Immature natural killer cell (primary cell): ENCODE results near the gene CAD. TPM values are rescaled to one million over a fixed set of nuclear protein-coding genes. Genes with fewer than 3 reads are reported as not detected.
"Not testable (repeated sequence)": the region's sequence is repeated elsewhere in the genome, so short reads cannot be mapped to it uniquely, and the experiment has no call there.

Experiments
- DNase-seq, 3 donors: peaks; one replicate each; pipeline ENCODE4 v3.0.0; 2022; ENCODE audit warnings: mixed read lengths in 1 of 3
- H3K27ac Mint-ChIP-seq, 6 donors: one replicate each; pipeline ENCODE4 v1.8.0; 2020; ENCODE audit warnings: mixed read lengths in 6 of 6, mild to moderate bottlenecking in 5 of 6, inconsistent platforms in 4 of 6, moderate library complexity in 3 of 6
- H3K27me3 Mint-ChIP-seq, 3 donors: one replicate each; pipeline ENCODE4 v1.8.0; 2020 to 2021; ENCODE audit warnings: low read depth in 3 of 3, mild to moderate bottlenecking in 3 of 3, mixed read lengths in 3 of 3, moderate library complexity in 3 of 3, inconsistent platforms in 1 of 3
- H3K36me3 Mint-ChIP-seq, 3 donors: one replicate each; pipeline ENCODE4 v1.8.0; 2020; ENCODE audit warnings: mixed read lengths in 3 of 3, inconsistent platforms in 2 of 3, mild to moderate bottlenecking in 2 of 3
- H3K4me1 Mint-ChIP-seq, 2 donors: one replicate each; pipeline ENCODE4 v1.8.0; 2020; ENCODE audit warnings: inconsistent platforms in 2 of 2, mild to moderate bottlenecking in 2 of 2, mixed read lengths in 2 of 2, moderate library complexity in 1 of 2
- H3K4me3 Mint-ChIP-seq, 5 donors: one replicate each; pipeline ENCODE4 v1.8.0; 2020; ENCODE audit warnings: mild to moderate bottlenecking in 5 of 5, mixed read lengths in 5 of 5, inconsistent platforms in 3 of 5, moderate library complexity in 3 of 5
- H3K9me3 Mint-ChIP-seq, 6 donors: one replicate each; pipeline ENCODE4 v1.8.0; 2020; ENCODE audit warnings: mild to moderate bottlenecking in 6 of 6, mixed read lengths in 6 of 6, inconsistent platforms in 4 of 6, moderate library complexity in 3 of 6
- polyA plus RNA-seq, 3 donors: library from polyadenylated mRNA; unstranded; fragments of 300-500 nt; fragmentation: Illumina TruSeq; gene quantifications; one replicate each; pipeline ENCODE4 v1.2.3, GENCODE V29; 2021

The CAD gene
- 10 to 100 TPM in 1 of 3 donors, 1 to 10 TPM in 2; 6.9 to 17.8 (median 8.5) TPM for polyA plus RNA-seq

DNA sequence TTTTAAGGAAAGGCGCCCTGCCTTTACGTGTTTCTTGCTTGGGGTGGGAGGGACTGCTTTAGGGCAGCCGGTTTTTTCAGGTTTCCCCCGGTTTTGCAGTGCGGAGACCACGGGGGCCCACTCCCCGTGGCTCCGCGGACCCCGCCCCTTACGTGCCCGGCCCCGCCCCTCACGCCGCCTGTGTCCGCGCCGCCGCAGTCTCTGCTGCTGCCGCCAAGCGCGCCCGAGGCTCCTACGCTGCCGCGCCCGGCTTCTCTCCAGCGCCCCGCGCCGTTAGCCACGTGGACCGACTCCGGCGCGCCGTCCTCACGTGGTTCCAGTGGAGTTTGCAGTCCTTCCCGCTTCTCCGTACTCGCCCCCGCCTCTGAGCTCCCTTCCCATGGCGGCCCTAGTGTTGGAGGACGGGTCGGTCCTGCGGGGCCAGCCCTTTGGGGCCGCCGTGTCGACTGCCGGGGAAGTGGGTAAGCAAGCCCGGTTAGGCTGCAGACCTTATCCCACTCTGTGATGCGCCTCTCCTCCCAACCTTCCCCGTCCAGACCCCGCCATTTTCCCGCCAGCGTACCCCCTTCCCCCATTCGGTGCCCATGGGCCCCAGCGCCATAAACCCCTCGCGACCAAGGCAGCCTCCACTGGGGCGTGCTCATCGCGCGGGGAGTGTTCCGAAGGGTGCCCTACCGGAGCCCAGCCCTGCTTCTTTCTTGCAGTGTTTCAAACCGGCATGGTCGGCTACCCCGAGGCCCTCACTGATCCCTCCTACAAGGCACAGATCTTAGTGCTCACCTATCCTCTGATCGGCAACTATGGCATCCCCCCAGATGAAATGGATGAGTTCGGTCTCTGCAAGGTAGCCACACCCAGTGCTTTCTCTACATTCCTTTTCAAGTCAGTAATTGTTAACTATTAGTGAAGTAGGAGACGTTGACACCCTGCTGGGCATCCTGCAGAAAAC, at the start of gene CAD:
CAD (plus strand) TSS at position 197 of the 949 bp plus-strand sequence; CDS start at position 380, 183 bp downstream.
- H3K4me3 Mint-ChIP-seq, result peak within 1 kb of the TSS; percentile 83 to 95 (median 93)
- H3K4me1 Mint-ChIP-seq, result peaks cover 39 to 41% of the 10 kb centered on the region in 2 donors
- peak; percentile 77 to 82 (median 81) for DNase-seq
- peaks cover 0 to under 1% (median 0%) of the 10 kb centered on the region in 6 donors for H3K9me3 Mint-ChIP-seq
- H3K27me3 Mint-ChIP-seq, result peaks cover 2 to 6% (median 5%) of the 10 kb centered on the region in 3 donors
- H3K27ac Mint-ChIP-seq, result peak within 1 kb of the TSS; percentile 69 to 92 (median 90)
- H3K36me3 Mint-ChIP-seq, result peaks cover 0 to 14% (median 4%) of the 10 kb centered on the region in 3 donors

- no peak overlapping the region for H3K27ac Mint-ChIP-seq
- no peaks in the 10 kb centered on the region for H3K9me3 Mint-ChIP-seq
- DNase-seq, result no peak
- peaks cover 0 to 2% (median 2%) of the 10 kb centered on the region in 3 donors for H3K27me3 Mint-ChIP-seq
- no peaks in the 10 kb centered on the region for H3K36me3 Mint-ChIP-seq
- peaks cover 4 to 6% of the 10 kb centered on the region in 2 donors for H3K4me1 Mint-ChIP-seq
- peak overlapping the region in 2 of 5 donors; percentile 17 to 46 for H3K4me3 Mint-ChIP-seq
Observed at GRCh38 chr2:27170581-27171337, 46.4 kb upstream of the CAD start.

GRCh38 chr2:27171351-27171848, 45.8 kb upstream of the CAD start:
- Mint-ChIP-seq H3K4me3 (no peak overlapping the region), H3K27me3 (peaks cover 0 to 7% (median 2%) of the 10 kb centered on the region in 3 donors), H3K9me3 (no peaks in the 10 kb centered on the region), H3K4me1 (peaks cover 4 to 6% of the 10 kb centered on the region in 2 donors), H3K36me3 (no peaks in the 10 kb centered on the region), H3K27ac (no peak overlapping the region)
- DNase-seq, result no peak

DNA sequence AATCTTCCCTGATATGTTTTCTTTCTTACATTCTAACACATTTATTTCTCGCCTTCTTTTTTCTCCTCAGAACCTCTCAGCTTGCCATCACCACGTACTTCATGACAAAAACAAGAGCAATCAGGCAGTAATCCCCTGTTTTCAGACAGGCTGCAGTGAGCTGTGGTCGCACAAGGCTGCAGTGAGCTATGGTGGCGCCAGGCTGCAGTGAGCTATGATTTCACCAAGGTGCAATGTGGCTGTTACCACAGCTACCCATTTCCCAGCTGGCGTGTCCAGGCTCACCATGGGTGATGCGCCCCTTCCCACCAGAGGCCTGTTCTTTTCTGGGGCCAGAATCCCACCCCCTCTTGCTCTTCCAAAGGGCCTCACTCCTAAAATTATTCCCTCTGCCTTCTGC, 42.5 kb upstream of the CAD start:
- Mint-ChIP-seq H3K36me3 (no peaks in the 10 kb centered on the region), H3K4me1 (peaks cover 4 to 6% of the 10 kb centered on the region in 2 donors), H3K9me3 (no peaks in the 10 kb centered on the region), H3K27me3 (peaks cover 4 to 17% (median 7%) of the 10 kb centered on the region in 3 donors), H3K27ac (no peak overlapping the region), H3K4me3 (no peak overlapping the region)
- no peak for DNase-seq

DNA sequence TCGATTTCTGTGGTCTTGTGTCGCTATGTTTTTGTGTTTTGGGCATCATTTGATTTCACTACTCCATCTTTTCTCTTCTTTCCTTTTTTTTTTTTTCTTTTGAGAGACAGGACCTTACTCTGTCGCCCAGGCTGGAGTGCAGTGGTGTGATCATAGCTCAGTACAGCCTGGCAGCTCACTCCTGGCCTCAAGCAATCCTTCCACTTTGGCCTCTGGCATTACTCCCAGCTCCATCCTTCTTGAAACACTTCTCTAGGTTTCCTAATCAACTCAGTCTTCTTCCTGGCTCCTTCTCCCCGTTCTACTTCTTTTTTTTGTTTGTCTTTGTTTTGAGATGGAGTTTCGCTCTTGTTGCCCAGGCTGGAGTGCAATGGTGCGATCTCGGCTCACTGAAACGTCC, 41.8 kb upstream of the CAD start:
- H3K4me1 Mint-ChIP-seq, result peaks cover 0 to 5% of the 10 kb centered on the region in 2 donors
- H3K36me3 Mint-ChIP-seq, result no peaks in the 10 kb centered on the region
- no peaks in the 10 kb centered on the region for H3K9me3 Mint-ChIP-seq
- no peak overlapping the region for H3K27ac Mint-ChIP-seq
- H3K27me3 Mint-ChIP-seq, result peaks cover 4 to 19% (median 7%) of the 10 kb centered on the region in 3 donors
- no peak for DNase-seq
- no peak overlapping the region for H3K4me3 Mint-ChIP-seq

- not testable (repeated sequence) for H3K36me3 Mint-ChIP-seq, DNase-seq, H3K4me3 Mint-ChIP-seq, H3K4me1 Mint-ChIP-seq, H3K9me3 Mint-ChIP-seq, H3K27ac Mint-ChIP-seq
- peaks cover 4 to 20% (median 8%) of the 10 kb centered on the region in 3 donors for H3K27me3 Mint-ChIP-seq
Observed at GRCh38 chr2:27175781-27176180, 41.4 kb upstream of the CAD start.

GRCh38 chr2:27177441-27178351, 39.5 kb upstream of the CAD start:
- no peaks in the 10 kb centered on the region for H3K36me3 Mint-ChIP-seq
- H3K9me3 Mint-ChIP-seq, result no peaks in the 10 kb centered on the region
- no peak for DNase-seq
- no peak overlapping the region for H3K4me3 Mint-ChIP-seq
- no peaks in the 10 kb centered on the region for H3K4me1 Mint-ChIP-seq
- H3K27me3 Mint-ChIP-seq, result peaks cover 4 to 27% (median 8%) of the 10 kb centered on the region in 3 donors
- H3K27ac Mint-ChIP-seq, result no peak overlapping the region

- Mint-ChIP-seq H3K4me3 (no peak overlapping the region), H3K27ac (no peak overlapping the region), H3K36me3 (no peaks in the 10 kb centered on the region), H3K27me3 (peaks cover 5 to 27% (median 8%) of the 10 kb centered on the region in 3 donors), H3K9me3 (no peaks in the 10 kb centered on the region), H3K4me1 (no peaks in the 10 kb centered on the region)
- no peak for DNase-seq
Observed at GRCh38 chr2:27178469-27178868, 38.7 kb upstream of the CAD start.

GRCh38 chr2:27179344-27180000, 37.7 kb upstream of the CAD start:
- H3K4me1 Mint-ChIP-seq, result no peaks in the 10 kb centered on the region
- DNase-seq, result no peak
- no peak overlapping the region for H3K27ac Mint-ChIP-seq
- peaks cover 5 to 27% (median 8%) of the 10 kb centered on the region in 3 donors for H3K27me3 Mint-ChIP-seq
- no peaks in the 10 kb centered on the region for H3K36me3 Mint-ChIP-seq
- H3K9me3 Mint-ChIP-seq, result no peaks in the 10 kb centered on the region
- no peak overlapping the region for H3K4me3 Mint-ChIP-seq

DNA sequence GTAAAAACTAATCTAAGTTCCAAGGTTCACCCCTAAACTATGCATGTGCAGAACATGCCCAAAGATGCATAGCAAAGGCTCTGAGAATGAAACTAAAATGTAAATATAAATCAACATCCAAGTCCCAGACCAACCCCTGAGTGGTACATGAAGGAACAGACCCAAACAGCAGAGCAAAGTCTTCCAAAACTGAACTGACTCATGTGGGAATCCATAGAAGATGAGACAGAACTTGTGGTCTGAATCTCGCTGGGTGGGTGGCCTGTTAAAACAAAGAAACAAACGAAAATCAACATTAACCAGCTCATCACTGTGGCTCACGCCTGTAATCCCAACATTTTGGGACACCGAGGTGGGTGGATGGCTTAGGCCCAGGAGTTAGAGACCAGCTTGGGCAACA, 34.8 kb upstream of the CAD start:
- Mint-ChIP-seq H3K4me1 (no peaks in the 10 kb centered on the region), H3K27me3 (peaks cover 6 to 25% (median 8%) of the 10 kb centered on the region in 3 donors)

DNA sequence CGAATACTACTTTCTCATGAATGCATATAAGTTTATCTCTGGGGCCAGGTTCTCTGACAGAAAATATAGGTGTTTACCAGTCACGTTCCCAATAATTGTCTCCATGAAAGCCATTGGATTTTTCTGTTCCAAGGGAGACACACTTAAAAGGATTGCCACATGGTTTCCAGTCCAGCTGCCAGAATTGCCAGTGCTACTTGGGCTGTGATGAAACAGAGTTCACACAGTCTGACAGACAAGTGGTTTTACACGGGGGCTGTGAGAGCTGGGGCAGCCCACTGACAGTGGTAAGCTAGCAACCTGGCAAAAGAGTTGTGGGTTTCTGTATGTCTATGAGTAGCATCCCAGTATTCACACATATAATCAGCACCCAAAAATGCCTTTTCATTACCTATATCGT, 33.1 kb upstream of the CAD start:
- Mint-ChIP-seq H3K27me3 (peaks cover 6 to 22% (median 7%) of the 10 kb centered on the region in 3 donors), H3K27ac (no peak overlapping the region), H3K9me3 (no peaks in the 10 kb centered on the region), H3K4me1 (no peaks in the 10 kb centered on the region), H3K36me3 (no peaks in the 10 kb centered on the region), H3K4me3 (no peak overlapping the region)
- no peak for DNase-seq

More for the DNA sequence above, 34.8 kb upstream of the CAD start:
- DNase-seq, result no peak
- no peak overlapping the region for H3K27ac Mint-ChIP-seq
- H3K36me3 Mint-ChIP-seq, result no peaks in the 10 kb centered on the region
- H3K4me3 Mint-ChIP-seq, result no peak overlapping the region
- H3K9me3 Mint-ChIP-seq, result no peaks in the 10 kb centered on the region

- no peak overlapping the region for H3K4me3 Mint-ChIP-seq
Observed at GRCh38 chr2:27185331-27186026, 31.7 kb upstream of the CAD start.

More at GRCh38 chr2:27185331-27186026, 31.7 kb upstream of the CAD start:
- no peaks in the 10 kb centered on the region for H3K4me1 Mint-ChIP-seq
- H3K27me3 Mint-ChIP-seq, result peaks cover 4 to 18% (median 4%) of the 10 kb centered on the region in 3 donors
- H3K36me3 Mint-ChIP-seq, result no peaks in the 10 kb centered on the region
- H3K9me3 Mint-ChIP-seq, result no peaks in the 10 kb centered on the region
- H3K27ac Mint-ChIP-seq, result no peak overlapping the region
- no peak for DNase-seq
